Neural crest cell (in vitro differentiated cells): Measurements from ENCODE around the gene NPAT. TPM values are rescaled to one million over a fixed set of nuclear protein-coding genes. Genes with fewer than 3 reads are reported as not detected.

ENCODE experiments used
- DNase-seq: peaks from one replicate; pipeline ENCODE4 v3.0.0; 2021; ENCODE audit warnings: low read depth, mixed read lengths, low spot score
- H3K27ac Mint-ChIP-seq: one replicate; pipeline ENCODE4 v1.8.0; 2021; ENCODE audit warnings: mild to moderate bottlenecking, mixed read lengths; ENCODE audit not compliant: unreplicated experiment
- H3K27me3 Mint-ChIP-seq: 2 replicates; pipeline ENCODE4 v1.8.0; 2021; ENCODE audit warnings: low read depth, mild to moderate bottlenecking, mixed read lengths
- H3K36me3 Mint-ChIP-seq: 2 replicates; pipeline ENCODE4 v1.8.0; 2021; ENCODE audit warnings: low read depth, mild to moderate bottlenecking, mixed read lengths
- H3K4me1 Mint-ChIP-seq: 2 replicates; pipeline ENCODE4 v1.8.0; 2021; ENCODE audit warnings: mixed read lengths
- H3K4me3 Mint-ChIP-seq: one replicate; pipeline ENCODE4 v1.8.0; 2021; ENCODE audit warnings: mild to moderate bottlenecking, mixed read lengths
- H3K9me3 Mint-ChIP-seq: 2 replicates; pipeline ENCODE4 v1.8.0; 2021; ENCODE audit warnings: mixed read lengths
- total RNA-seq: library from RNA; stranded (reverse); gene quantifications from 2 replicates; pipeline ENCODE4 v1.2.1, GENCODE V29; 2021
- TF ChIP-seq, protein P1 (sequence below): fragments of 200-600 bp; sonication (generic); conservative IDR thresholded peaks from 2 replicates; pipeline ENCODE4 v1.5.0; 2021; ENCODE audit warnings: antibody characterized with exemption, mild to moderate bottlenecking

NPAT gene
- total RNA-seq, 1 donor from 2014 or later: 14.5 TPM

DNA sequence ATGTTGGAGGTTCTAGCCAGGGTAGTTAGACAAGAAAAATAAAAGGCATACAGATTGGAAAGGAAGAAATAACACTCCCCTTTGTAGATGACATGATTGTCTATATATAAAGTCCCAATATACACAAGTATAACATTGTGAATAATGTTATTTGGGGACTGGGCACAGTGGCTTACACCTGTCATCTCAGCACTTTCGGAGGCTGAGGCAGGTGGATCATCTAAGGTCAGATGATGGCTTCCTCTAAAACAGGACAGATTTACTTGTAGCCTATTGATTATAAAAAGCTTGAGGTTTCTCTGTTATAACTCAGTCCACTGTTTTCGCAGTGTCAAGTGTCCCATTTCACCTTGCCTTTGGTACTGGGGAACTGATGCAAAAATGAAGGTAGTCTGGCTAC, 20.0 kb upstream of the NPAT start:
- Mint-ChIP-seq H3K4me3 (no peak overlapping the region), H3K36me3 (peaks cover 5% of the 10 kb centered on the region), H3K4me1 (no peaks in the 10 kb centered on the region), H3K9me3 (no peaks in the 10 kb centered on the region), H3K27me3 (no peaks in the 10 kb centered on the region), H3K27ac (no peak overlapping the region)
- TF ChIP-seq, protein P1, sequence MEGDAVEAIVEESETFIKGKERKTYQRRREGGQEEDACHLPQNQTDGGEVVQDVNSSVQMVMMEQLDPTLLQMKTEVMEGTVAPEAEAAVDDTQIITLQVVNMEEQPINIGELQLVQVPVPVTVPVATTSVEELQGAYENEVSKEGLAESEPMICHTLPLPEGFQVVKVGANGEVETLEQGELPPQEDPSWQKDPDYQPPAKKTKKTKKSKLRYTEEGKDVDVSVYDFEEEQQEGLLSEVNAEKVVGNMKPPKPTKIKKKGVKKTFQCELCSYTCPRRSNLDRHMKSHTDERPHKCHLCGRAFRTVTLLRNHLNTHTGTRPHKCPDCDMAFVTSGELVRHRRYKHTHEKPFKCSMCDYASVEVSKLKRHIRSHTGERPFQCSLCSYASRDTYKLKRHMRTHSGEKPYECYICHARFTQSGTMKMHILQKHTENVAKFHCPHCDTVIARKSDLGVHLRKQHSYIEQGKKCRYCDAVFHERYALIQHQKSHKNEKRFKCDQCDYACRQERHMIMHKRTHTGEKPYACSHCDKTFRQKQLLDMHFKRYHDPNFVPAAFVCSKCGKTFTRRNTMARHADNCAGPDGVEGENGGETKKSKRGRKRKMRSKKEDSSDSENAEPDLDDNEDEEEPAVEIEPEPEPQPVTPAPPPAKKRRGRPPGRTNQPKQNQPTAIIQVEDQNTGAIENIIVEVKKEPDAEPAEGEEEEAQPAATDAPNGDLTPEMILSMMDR: no peak
- DNase-seq: no peak

- Mint-ChIP-seq H3K36me3 (peaks cover 7% of the 10 kb centered on the region), H3K4me3 (no peak overlapping the region), H3K27me3 (no peaks in the 10 kb centered on the region), H3K27ac (no peak overlapping the region), H3K9me3 (no peaks in the 10 kb centered on the region), H3K4me1 (no peaks in the 10 kb centered on the region)
- TF ChIP-seq, protein P1: no peak
- no peak for DNase-seq
Observed at GRCh38 chr11:108241330-108242037, 19.0 kb upstream of the NPAT start.

- Mint-ChIP-seq H3K4me3 (no peak overlapping the region), H3K36me3 (peaks cover 11% of the 10 kb centered on the region)
- DNase-seq: no peak
Observed at GRCh38 chr11:108239076-108239475, 16.6 kb upstream of the NPAT start.

GRCh38 chr11:108237058-108237481, 14.6 kb upstream of the NPAT start:
- H3K4me3 Mint-ChIP-seq: no peak overlapping the region

More at GRCh38 chr11:108239076-108239475, 16.6 kb upstream of the NPAT start:
- Mint-ChIP-seq H3K9me3 (no peaks in the 10 kb centered on the region), H3K27me3 (no peaks in the 10 kb centered on the region), H3K27ac (no peak overlapping the region), H3K4me1 (no peaks in the 10 kb centered on the region)
- TF ChIP-seq, protein P1: no peak

GRCh38 chr11:108235633-108236032, 13.2 kb upstream of the NPAT start:
- Mint-ChIP-seq H3K9me3 (no peaks in the 10 kb centered on the region), H3K4me1 (no peaks in the 10 kb centered on the region), H3K4me3 (no peak overlapping the region), H3K36me3 (peaks cover 18% of the 10 kb centered on the region), H3K27ac (no peak overlapping the region), H3K27me3 (no peaks in the 10 kb centered on the region)
- no peak for DNase-seq
- TF ChIP-seq, protein P1: no peak

More at GRCh38 chr11:108237058-108237481, 14.6 kb upstream of the NPAT start:
- H3K36me3 Mint-ChIP-seq: peaks cover 16% of the 10 kb centered on the region
- H3K27ac Mint-ChIP-seq: no peak overlapping the region
- TF ChIP-seq, protein P1: no peak
- H3K27me3 Mint-ChIP-seq: no peaks in the 10 kb centered on the region
- no peaks in the 10 kb centered on the region for H3K9me3 Mint-ChIP-seq
- no peaks in the 10 kb centered on the region for H3K4me1 Mint-ChIP-seq
- no peak for DNase-seq
